Liver (tissue), 9 donors: Measurements from ENCODE around the gene RAPGEF4. TPM values are rescaled to one million over a fixed set of nuclear protein-coding genes. Genes with fewer than 3 reads are reported as not detected.

Experiments used
- DNase-seq: peaks from one replicate; pipeline ENCODE4 v3.0.0-alpha.2; 2017; ENCODE audit warnings: low spot score
- H3K27ac ChIP-seq, 2 donors: one replicate each; pipeline ENCODE4 v1.7.0; 2013; ENCODE audit warnings: inconsistent platforms in 2 of 2, low read length in 2 of 2, control low read depth in 1 of 2, low read depth in 1 of 2, mild to moderate bottlenecking in 1 of 2
- H3K27me3 ChIP-seq, 4 donors: one replicate each; pipeline versions ENCODE4 v1.6.1 to v1.7.0; 2013; ENCODE audit warnings: low read length in 3 of 4, inconsistent platforms in 1 of 4, mild to moderate bottlenecking in 1 of 4, moderate library complexity in 1 of 4; ENCODE audit not compliant: control insufficient read depth in 4 of 4, insufficient read depth in 4 of 4
- H3K36me3 ChIP-seq, 4 donors: one replicate each; pipeline versions ENCODE4 v1.6.1 to v1.7.0; 2013; ENCODE audit warnings: low read length in 3 of 4, mild to moderate bottlenecking in 3 of 4, low read depth in 1 of 4, moderate library complexity in 1 of 4; ENCODE audit not compliant: control insufficient read depth in 4 of 4, insufficient read depth in 3 of 4
- H3K4me1 ChIP-seq, 4 donors: one replicate each; pipeline versions ENCODE4 v1.6.1 to v1.7.0; 2013; ENCODE audit warnings: low read length in 3 of 4, mild to moderate bottlenecking in 3 of 4, moderate library complexity in 1 of 4; ENCODE audit not compliant: control insufficient read depth in 4 of 4, insufficient read depth in 4 of 4
- H3K4me3 ChIP-seq, 3 donors: one replicate each; pipeline versions ENCODE4 v1.6.1 to v1.7.0; 2013; ENCODE audit warnings: low read length in 3 of 3, control low read depth in 1 of 3, low read depth in 1 of 3, mild to moderate bottlenecking in 1 of 3
- H3K9ac ChIP-seq, 2 donors: one replicate each; pipeline ENCODE4 v1.7.0; 2013; ENCODE audit warnings: low read length in 2 of 2, mild to moderate bottlenecking in 2 of 2, moderate library complexity in 2 of 2, control low read depth in 1 of 2, low read depth in 1 of 2
- H3K9me3 ChIP-seq, 4 donors: one replicate each; pipeline versions ENCODE4 v1.6.1 to v1.7.0; 2013; ENCODE audit warnings: low read length in 3 of 4; ENCODE audit not compliant: control insufficient read depth in 4 of 4
- ATF3 ChIP-seq: IDR thresholded peaks from 2 replicates; pipeline ENCODE4 v1.6.1; 2016; ENCODE audit warnings: antibody characterized with exemption
- CTCF ChIP-seq: fragments of 150-350 bp; IDR thresholded peaks from 2 replicates; pipeline ENCODE4 v1.5.1; 2017; ENCODE audit warnings: improper control_type of control experiment, low read depth, low read length; ENCODE audit not compliant: missing input control
- EGR1 ChIP-seq, 2 donors: IDR thresholded peaks; 2 replicates each; pipeline ENCODE4 v1.6.1; 2016 to 2018; ENCODE audit warnings: antibody characterized with exemption in 2 of 2, low read depth in 2 of 2
- FOXA1 ChIP-seq: IDR thresholded peaks from 2 replicates; pipeline ENCODE4 v1.6.1; 2016; ENCODE audit warnings: antibody characterized with exemption
- GABPA ChIP-seq, 2 donors: IDR thresholded peaks in 1 of 2; conservative IDR thresholded peaks in 1 of 2; 2 replicates each; pipeline ENCODE4 v1.6.1; 2016; ENCODE audit warnings: antibody characterized with exemption in 2 of 2, mild to moderate bottlenecking in 1 of 2, moderate library complexity in 1 of 2
- HNF4A ChIP-seq, 2 donors: conservative IDR thresholded peaks; 2 replicates each; pipeline ENCODE4 v1.6.1; 2016; ENCODE audit warnings: antibody characterized with exemption in 2 of 2, mild to moderate bottlenecking in 2 of 2
- HNF4G ChIP-seq: IDR thresholded peaks from 2 replicates; pipeline ENCODE4 v1.6.1; 2016; ENCODE audit warnings: antibody characterized with exemption
- MAX ChIP-seq: IDR thresholded peaks from 2 replicates; pipeline ENCODE4 v1.6.1; 2016; ENCODE audit warnings: antibody characterized with exemption
- RAD21 ChIP-seq, 2 donors: IDR thresholded peaks; 2 replicates each; pipeline ENCODE4 v1.6.1; 2016; ENCODE audit warnings: antibody characterized with exemption in 2 of 2, mild to moderate bottlenecking in 2 of 2
- REST ChIP-seq: IDR thresholded peaks from 2 replicates; pipeline ENCODE4 v1.6.1; 2016; ENCODE audit warnings: antibody characterized with exemption, mild to moderate bottlenecking
- RXRA ChIP-seq, 2 donors: IDR thresholded peaks; 2 replicates each; pipeline ENCODE4 v1.6.1; 2017 to 2018; ENCODE audit warnings: antibody characterized with exemption in 2 of 2, mild to moderate bottlenecking in 1 of 2
- SP1 ChIP-seq: IDR thresholded peaks from 2 replicates; pipeline ENCODE4 v1.6.1; 2018; ENCODE audit warnings: antibody characterized with exemption, mild to moderate bottlenecking
- TAF1 ChIP-seq: conservative IDR thresholded peaks from 2 replicates; pipeline ENCODE4 v1.6.1; 2016; ENCODE audit warnings: antibody characterized with exemption, mild to moderate bottlenecking
- ZBTB33 ChIP-seq: IDR thresholded peaks from 2 replicates; pipeline ENCODE4 v1.6.1; 2016; ENCODE audit warnings: antibody characterized with exemption
- WGBS: extraction: QIAGEN DNeasy Blood & Tissue Kit; methylation state at CpG from one replicate; pipeline ENCODE4 v1.1.7; 2013; 5-methylcytosine and 5-hydroxymethylcytosine counted together
- polyA plus RNA-seq, 2 donors: library from polyadenylated mRNA; stranded (reverse) in 1 of 2; unstranded in 1 of 2; fragments of 200-250 nt in 1 of 2; fragments of >200 nt in 1 of 2; fragmentation: Nextera tagmentation in 1 of 2; extraction: Ambion mirVana in 1 of 2; gene quantifications; one replicate each; pipeline versions ENCODE4 v1.2.1 to v1.2.3, GENCODE V29; 2013 to 2015
- total RNA-seq, 2 donors: library from RNA; depleted of rRNA; stranded (reverse); fragments of >200 nt; gene quantifications; one replicate each; pipeline ENCODE4 v1.2.3, GENCODE V29; 2014
- donor health status: healthy.
- donor health status: healthy.
- donor health status: healthy.
- donor health status: healthy.
- donor health status: healthy.

The RAPGEF4 gene
- total and polyA plus RNA-seq, 4 donors, result 1.5 to 18.2 (median 8.3) TPM

GRCh38 chr2:172775319-172775718 is 39.7 kb downstream of the RAPGEF4 start:
- peaks cover 0 to 5% (median 0%) of the 10 kb centered on the region in 4 donors for H3K4me1 ChIP-seq
- H3K4me3 ChIP-seq, result no peak overlapping the region
- no peak overlapping the region for H3K9ac ChIP-seq
- no peak overlapping the region for H3K27ac ChIP-seq
- H3K9me3 ChIP-seq, result no peaks in the 10 kb centered on the region
- 97% methylated on average over 1 of the region's 1 CpG for WGBS
- H3K36me3 ChIP-seq, result no peaks in the 10 kb centered on the region
- H3K27me3 ChIP-seq, result no peaks in the 10 kb centered on the region
- TF ChIP-seq ZBTB33 (no peak), FOXA1 (no peak), SP1 (no peak), HNF4G (no peak), REST (no peak), MAX (no peak)
- DNase-seq, result no peak

GRCh38 chr2:172777431-172777830 is 41.8 kb downstream of the RAPGEF4 start:
- Histone ChIP-seq H3K4me3 (no peak overlapping the region), H3K9ac (no peak overlapping the region), H3K36me3 (no peaks in the 10 kb centered on the region), H3K27ac (no peak overlapping the region), H3K27me3 (no peaks in the 10 kb centered on the region), H3K9me3 (no peaks in the 10 kb centered on the region), H3K4me1 (peaks cover 0 to 5% (median 0%) of the 10 kb centered on the region in 4 donors)
- TF ChIP-seq TAF1, result no peak
- TF ChIP-seq FOXA1, result no peak
- TF ChIP-seq ZBTB33, result no peak
- TF ChIP-seq RXRA (IDR thresholded peaks at IDR 0.05), result no peak
- TF ChIP-seq EGR1 (IDR thresholded peaks at IDR 0.05; ENCODE audit: low read depth in 2 of 2), result no peak
- TF ChIP-seq ATF3, result no peak
- TF ChIP-seq GABPA (IDR thresholded peaks at IDR 0.05 in 1 of 2, conservative IDR thresholded peaks at IDR 0.05 in 1 of 2), result no peak
- TF ChIP-seq REST, result no peak
- TF ChIP-seq RAD21 (IDR thresholded peaks at IDR 0.05), result no peak
- TF ChIP-seq HNF4A (conservative IDR thresholded peaks at IDR 0.05), result no peak
- no peak for TF ChIP-seq CTCF
- 83% methylated on average over 3 of the region's 3 CpGs for WGBS
- DNase-seq, result no peak
